A673 (cell line): ENCODE data around the gene KIF5A.

Experiments
- CTCF ChIP-seq: fragments of 300-800, 200-600 bp; sonication (generic); conservative IDR thresholded peaks from 2 replicates; pipeline ENCODE4 v1.5.1; 2017; ENCODE audit warnings: low read depth, mild to moderate bottlenecking, antibody characterized with exemption, low read length, moderate library complexity, mixed read lengths
- EZH2 ChIP-seq: fragments of 200-600 bp; sonication (generic); IDR thresholded peaks from 2 replicates; pipeline ENCODE4 v1.6.1; 2017; ENCODE audit warnings: borderline replicate concordance, low read depth, mild to moderate bottlenecking, mixed read lengths, antibody characterized with exemption, low read length; ENCODE audit not compliant: poor library complexity, severe bottlenecking

GRCh38 chr12:57546438-57547287 is 3.2 kb upstream of the KIF5A start, which contains the start of gene DCTN2:
- TF ChIP-seq EZH2 (no peak), CTCF (no peak)
